GM21529 (cell line): Measurements from ENCODE around the gene SLC25A21.

Experiments used
- ATAC-seq: cut with Tn5 transposase; IDR thresholded peaks from one replicate; pipeline ENCODE4 v1.9.1; 2021; ENCODE audit not compliant: unreplicated experiment

The SLC25A21 gene

DNA sequence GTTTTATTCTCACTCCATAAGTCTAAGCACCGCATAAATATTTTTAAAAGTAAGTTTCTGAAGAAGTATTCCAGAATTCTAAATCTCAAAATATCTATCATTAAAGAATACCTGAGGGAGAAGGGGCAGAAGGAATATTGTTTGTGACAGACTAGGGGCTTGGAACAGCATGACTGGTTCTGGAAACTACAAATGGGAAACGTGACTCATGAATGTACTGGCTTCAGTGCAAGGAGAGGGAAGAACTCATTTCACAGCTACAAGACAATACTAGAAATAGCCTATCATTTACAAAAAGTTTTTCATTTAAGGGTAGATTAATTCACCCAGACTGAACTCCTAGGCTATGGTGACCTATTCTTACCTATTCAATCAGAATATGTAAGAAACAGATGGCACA lies 121.3 kb downstream of the SLC25A21 start:
- no peak for ATAC-seq

DNA sequence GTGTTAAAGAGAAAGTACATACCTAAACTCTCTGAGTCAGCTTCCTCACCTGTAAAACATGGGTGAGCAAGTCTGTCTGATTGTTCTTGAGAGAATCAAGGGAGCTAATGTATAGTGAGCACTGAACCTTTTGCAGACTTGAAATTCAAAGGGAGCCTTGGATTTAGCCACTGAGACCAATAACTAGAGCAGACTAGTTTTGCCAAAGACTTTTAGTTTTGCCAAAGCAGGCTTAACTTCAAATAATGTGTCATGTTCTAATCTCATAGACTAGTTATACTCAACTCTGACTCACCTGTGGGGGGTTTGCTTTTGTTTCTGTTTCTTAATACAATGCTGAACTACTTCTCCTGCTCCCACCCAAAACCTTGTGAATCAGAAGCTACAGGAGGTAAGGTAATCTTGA lies 123.7 kb downstream of the SLC25A21 start:
- ATAC-seq = no peak

DNA sequence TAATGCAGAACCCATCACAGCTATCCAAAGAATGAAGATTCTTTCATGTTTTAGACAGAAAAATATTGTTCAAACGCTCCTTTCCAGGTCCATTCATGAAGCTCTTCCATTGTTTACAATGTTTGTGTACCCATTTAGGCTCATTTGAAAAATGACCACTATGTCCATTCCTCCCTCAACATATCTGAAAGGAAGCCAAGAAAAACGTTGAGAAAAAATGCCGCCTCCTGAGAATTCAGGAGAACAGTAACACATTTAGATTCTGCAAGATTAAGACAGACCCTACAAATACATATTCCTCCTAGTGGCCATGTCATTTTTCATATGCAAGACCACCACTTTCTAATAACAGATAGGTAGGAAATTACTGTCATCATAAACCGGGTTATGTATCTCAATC lies 124.4 kb downstream of the SLC25A21 start:
- ATAC-seq = no peak

DNA sequence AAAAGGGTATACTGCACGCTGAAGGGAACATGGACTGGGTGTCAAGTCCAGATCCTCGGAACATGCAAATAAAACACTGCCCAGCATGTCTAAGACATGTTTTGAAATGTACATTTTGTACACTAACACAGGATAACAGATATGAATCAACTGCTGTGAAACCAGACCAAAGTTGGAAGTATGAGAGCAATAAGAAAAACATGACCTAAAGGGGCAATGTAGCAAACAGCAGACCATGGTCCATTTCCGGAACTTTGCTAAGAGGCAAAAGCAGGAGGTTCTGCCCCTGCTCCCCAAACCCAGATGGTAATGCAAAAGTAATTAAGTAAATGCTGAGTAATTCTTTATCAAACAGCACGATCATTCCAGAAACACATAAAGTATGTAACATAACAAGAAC lies 125.2 kb downstream of the SLC25A21 start:
- no peak for ATAC-seq

DNA sequence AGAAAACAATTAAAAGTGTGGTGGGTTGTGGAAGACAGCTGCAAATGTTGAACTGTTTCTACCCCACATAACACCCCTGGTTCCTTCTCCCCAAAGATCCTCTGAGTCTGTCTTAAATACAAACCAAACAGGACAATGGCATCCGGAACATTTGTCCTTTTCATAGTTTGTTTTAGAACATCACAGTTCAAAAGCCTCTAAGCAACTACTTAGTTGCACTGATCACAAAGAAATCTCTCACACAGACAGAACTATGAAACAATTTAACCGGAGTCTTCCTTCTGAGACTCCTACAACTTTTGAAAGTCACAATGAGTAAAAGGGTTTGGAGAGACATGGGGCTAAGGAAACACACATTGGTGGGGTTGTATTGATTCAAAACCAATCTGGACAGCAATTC lies 125.6 kb downstream of the SLC25A21 start:
- ATAC-seq = no peak

DNA sequence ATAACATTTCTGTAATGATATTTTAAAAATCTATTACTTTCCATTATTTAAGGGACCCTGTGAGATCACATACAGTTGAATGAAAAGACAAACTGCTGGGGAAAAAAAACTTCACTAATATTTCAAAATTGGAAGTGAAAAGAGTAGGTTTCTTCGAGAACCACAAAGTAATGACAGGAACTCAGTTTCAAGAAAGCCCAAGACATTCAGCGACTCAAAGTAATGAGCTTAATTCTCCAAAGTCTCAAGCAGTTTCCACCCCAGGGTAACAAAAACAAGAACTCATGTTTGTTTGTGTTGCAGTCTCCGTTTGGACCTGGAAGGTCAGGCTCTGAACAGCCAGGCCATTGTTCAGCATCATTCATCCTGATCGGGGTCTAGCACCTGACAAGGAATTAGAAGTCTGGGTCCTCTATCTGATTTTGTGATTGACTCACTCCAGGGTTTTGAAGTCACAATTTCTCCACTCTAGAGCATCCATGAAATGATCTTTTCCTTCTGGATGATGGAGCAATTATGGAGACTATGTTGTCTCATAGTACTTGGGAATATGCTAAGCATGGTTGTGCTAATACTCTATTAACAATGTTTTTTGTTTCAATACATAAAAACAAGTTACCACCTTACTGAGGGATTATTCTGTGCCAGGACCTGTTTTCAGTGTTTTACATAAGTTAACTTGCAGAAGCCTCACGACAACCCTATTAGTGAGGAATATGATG lies 126.9 kb downstream of the SLC25A21 start:
- no peak for ATAC-seq

DNA sequence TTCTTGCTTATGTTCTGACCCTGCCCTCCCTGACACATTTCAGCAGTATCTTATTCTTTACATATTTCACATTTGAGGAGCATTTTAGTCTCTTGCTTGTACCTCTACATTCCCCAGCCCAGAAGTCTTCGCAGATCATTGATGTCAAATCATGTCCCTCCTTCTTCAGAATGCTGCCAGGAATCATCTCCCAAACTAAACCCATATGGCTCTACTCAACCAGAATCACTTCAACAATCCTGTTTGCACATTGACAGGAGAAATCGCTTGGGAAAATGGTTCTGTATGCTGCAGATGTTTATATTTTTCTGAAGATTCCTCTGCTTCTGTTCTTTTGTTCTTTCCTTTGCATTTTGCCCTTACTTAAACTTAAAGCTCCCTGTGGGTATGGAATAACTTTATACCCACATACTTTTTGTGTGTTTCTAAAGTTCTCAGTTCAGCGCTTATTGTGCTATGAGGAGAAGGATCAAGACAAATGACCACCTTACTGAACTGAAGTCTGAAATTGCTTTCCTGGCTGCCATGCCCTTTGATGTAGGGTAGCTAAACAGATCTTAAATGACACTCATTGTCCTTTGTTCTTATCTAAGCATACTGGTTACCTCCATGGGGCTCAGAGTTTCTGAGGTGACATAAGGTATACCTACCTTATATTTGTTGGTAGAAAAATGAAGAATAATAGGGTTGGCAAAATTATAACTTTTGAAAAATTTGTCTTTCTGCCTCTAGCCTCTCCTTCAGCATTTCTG lies 134.6 kb downstream of the SLC25A21 start:
- no peak for ATAC-seq

DNA sequence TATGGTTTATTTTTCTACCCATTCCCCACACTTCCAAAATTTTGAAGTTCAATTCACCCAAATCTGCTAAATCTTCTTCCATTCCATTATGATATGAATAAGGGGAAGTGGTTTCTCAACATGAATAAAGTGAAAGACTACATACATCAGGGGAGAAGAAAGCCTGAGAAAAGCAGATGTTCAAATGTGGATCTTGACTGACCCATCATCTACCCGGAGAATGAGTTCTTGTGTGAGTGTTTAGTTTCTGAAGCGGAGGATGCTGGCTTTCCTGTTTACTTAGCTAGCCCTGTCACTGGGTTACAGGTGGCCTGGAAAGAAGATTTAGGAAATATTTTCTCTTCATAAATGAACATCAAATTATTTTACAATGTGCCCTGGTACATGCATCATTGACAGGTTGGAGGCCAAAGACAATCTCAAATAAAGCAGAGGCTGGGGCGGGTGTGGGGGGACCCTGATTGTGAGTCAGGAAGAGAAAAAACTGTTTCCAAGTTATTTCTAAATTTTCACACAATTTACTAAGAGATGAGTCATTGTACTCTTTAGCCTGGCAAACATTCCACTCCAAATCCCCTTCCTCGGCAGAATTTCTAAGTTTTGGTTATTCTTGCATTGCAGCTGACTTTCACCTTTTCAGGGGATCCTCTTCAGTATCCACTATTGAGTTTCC lies 135.6 kb downstream of the SLC25A21 start:
- no peak for ATAC-seq

DNA sequence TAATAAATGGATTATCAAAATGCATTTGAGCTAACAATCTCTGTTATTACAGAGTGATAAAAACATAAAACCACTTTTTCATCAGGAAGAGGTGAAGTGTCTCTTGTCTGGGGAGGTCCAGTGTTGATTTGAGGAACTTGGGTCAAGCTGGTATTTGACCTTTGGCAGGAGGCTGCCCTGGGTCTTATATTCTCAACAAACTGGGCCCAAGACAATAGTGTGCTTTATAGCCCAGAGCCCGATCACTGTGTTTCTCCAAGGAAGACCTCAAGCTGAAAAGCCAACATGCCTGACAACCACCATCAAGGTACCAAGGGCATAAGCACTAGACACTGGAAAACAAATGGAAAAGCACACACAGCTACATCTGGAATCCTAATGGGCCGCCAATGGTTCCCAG lies 137.0 kb downstream of the SLC25A21 start:
- no peak for ATAC-seq

DNA sequence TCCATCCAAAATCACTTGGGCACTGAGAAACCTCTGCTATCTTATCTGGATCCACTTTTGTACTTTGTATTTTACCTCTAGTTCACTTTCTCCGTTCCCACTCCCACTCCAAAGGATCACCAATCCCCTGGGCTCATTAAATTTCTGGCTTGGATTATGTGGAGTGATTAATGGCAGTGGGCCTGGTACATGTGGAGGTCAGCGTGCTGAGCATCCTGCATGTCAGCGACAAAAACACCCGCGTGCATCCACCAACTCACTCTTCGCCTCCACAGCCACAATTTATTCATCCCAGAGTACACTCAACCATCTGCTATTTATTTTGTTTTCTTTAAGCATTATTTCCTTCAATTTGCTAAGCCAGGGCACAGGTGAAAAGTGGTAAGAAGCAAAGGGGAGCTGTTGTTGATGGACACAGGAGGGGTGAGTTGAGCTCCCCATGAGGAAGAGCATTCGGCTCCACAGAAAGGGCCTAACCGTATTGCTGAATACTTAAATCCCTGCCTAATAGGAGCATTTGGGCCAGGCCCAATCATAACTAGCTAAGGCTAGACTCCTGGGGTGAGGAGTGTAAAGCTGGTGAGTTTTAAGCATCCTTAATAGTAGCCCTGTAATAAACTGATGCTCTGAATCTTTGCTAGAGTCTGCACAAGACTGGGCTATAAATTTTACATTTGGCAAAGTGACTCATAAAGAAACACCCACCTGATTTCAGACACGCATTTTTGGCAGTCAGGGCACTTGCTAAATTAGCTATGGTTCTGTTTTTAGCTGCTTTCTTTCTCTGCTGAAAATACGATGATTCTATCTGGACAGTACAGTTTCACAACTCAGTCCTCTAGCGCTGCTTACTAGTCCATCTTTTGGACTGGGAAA lies 137.8 kb downstream of the SLC25A21 start:
- no peak for ATAC-seq

DNA sequence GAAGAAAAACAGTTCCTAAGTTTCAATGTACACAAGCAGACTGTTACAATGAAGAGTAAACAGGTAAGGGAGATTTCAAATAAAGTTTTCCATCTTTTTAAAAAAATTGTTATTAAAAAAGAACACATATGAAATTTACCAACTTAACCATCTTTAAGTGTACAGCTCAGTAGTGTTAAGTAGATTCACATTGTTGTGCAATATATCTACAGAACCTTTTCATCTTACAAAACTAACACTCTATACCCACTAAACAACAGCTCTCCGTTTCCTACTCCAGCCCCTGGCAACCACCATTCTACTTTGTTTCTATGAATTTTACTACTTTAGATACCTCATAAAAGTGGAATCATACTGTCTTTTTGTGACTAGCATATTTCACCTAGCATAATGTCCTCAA lies 139.5 kb downstream of the SLC25A21 start:
- ATAC-seq = no peak

DNA sequence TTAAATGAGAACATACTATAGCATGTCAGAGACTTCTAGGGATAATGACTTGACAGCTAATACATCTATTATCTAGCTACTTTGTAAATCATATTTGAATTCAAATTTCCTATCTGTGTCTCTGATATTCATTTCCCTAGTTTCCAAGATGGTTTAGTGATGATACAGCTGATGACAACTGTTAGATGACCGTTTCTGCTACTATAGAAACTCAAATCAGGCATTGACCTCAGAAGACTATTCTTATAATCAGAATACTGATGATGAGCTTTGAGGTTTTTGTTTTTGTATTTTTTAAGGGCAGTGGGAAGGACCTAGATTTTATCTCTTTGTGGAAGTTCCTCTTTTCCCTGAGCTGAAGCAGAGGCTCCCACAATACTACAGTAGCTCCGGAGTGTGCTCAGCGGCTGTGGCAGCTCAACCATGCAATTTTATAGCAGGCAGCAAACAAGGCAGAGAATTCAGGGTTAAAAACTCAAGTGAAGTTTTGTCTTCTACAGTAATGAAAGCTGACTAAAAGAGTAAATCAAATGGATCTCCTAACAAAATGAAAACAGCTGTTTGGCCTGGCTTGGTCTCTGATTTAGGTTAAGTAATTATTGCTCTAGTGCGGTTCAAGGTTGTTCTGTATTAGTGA lies 145.1 kb downstream of the SLC25A21 start:
- ATAC-seq = no peak

DNA sequence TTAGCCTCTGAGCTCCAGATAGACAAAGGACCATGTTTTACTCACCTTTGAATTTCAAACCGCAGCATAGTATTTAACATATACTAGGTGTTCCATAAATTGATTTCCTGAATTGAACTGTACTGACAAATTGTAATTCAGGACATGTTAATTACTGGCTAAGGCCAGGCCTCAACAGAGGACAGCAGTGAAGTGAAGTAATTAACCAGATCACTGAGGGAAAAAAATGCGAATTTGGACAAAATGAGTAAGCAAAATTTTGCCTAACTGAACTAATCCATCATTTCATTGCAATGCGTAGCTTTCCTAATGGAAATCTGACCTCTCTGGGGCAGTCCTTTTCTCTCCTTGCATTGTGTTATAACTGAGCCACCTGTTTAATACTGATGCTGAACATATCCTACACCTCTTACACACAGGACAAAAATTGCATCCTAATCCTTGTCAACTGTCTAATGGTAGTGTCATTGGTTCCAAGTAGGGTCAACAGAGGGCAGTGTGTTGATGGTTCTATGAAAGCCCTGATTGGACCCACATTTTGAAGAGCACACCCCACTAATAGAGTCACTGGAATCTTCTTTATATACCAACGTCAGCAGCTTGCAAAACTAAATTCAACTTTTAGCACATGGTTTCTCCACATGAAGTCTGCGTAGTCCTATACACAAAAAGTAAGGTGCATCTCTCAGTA lies 148.4 kb downstream of the SLC25A21 start:
- no peak for ATAC-seq

DNA sequence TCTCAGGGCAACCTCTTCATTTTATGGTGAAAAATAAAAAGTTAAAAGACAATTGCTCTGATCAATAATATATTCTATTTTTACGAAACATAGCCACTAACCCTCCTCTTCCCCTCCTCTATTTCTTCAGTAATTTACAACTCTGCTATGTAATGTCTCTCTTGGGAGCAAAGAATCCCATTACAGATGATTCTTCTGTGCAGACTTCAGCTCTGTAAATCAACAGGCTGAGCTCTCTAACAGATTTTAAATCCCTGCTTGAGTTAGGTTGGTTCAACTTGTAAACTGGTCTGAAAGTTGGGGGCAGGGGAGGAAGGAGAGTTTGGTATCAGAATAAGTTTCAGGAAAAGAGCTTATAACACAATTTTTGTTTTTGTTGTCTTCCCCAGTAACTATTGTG lies 151.0 kb downstream of the SLC25A21 start:
- ATAC-seq = no peak

DNA sequence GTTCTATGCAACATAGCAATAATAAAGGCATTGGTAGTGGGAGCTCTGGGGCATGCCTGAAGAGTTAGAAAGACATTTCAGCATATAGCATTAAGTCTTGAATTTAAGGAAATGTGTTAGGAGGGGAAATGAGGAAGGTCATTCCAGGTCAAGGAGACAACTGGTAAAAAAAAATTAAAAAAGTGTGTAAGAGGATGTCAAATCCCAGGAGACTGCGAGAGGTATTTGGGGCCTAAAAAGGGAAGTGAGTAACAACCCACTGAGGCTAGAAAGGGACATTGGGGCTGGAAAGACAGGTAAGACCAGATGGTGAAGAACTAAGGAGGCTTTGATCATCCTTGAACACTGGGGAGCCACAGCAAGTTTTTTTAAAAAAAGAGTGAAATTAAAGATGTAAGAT lies 152.9 kb downstream of the SLC25A21 start:
- no peak for ATAC-seq

DNA sequence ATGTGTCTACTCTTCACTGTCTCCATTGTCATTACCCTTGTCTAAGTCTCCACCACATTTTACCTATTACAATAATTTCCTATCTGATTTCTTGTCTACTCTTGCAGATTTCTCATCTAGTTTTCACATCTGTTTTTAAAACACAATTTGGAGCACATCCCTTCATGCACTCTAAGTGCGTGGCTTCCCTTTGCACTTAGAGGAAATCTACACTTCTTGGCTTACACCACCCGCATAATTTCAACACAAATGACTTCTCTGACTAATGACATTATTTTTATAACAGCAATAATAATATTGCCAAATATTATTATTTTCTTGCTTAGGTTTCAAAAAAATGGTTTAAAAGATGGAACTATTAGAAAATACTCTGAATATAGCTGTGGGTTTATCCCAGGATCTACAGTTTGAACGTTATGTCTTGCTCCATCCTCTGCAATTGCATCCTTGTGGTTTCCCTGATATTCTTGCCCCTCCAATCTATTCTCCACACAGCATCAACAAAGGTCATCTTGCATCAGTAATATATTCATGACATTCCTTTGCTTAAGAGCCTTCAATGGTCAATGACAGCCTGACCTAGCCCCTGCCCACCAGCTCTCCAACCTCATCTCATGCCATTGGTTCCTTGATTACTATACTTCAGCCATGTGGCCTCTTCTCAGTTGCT lies 153.7 kb downstream of the SLC25A21 start:
- no peak for ATAC-seq

DNA sequence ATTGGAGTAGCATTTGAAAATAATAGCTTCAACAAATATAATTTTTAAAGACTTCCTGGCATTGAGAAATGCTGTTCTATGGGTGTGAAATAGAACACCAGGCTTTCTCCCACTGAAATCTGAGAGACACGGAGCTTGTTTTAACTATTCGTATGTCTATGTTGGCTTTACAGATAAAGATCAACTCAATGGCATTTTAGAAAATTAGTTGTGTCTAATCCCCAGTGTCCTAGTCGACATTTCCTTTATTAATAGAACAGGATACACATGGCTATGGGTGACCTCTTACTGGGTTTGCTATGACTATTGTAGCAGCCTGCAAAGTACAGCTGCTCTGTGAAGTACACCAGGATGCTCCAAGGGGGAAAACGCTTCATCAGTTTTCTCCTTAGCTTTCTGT lies 159.3 kb downstream of the SLC25A21 start:
- ATAC-seq = no peak

DNA sequence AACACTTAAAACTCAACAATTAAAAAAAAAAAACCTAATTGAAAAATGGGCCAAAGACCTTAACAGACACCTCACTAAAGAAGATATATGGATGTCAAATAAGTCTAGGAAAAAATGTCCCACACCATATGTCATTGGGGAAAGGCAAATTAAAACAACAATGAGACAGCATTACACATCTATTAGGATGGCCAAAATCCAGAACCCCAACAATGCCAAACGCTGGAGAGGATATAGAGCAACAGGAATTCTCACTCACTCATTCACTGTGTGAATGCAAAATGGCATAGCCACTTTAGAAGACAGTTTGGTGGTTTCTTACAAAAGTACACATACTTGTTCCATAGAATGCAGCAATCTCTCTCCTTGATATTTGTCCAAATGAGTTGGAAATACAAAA lies 173.7 kb downstream of the SLC25A21 start:
- no peak for ATAC-seq

DNA sequence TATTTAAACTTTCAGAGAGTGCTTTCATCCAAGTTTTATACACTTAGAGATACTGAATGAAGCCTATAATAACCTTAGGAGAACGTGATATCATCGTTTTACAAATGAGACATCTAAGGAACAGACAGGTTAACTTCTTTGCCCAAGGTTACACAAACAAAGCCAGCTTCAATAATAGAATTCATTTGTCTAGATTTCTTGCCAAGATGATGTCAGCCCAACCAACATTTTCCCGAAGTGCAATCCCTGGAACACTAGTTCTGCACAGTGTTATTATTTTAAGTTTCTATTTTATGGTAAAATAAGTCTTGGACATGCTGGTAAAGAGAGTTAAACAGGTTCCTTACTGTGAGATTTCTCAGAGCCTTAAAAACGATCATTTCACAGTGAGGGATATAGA lies 174.6 kb downstream of the SLC25A21 start:
- no peak for ATAC-seq
